Measurements from ENCODE around the gene FGD2. TPM values are rescaled to one million over a fixed set of nuclear protein-coding genes. Genes with fewer than 3 reads are reported as not detected.

FGD2 gene
- total and polyA plus RNA-seq, 2 experiments from 2014 or later, result 0.13 to 0.14 TPM

DNA sequence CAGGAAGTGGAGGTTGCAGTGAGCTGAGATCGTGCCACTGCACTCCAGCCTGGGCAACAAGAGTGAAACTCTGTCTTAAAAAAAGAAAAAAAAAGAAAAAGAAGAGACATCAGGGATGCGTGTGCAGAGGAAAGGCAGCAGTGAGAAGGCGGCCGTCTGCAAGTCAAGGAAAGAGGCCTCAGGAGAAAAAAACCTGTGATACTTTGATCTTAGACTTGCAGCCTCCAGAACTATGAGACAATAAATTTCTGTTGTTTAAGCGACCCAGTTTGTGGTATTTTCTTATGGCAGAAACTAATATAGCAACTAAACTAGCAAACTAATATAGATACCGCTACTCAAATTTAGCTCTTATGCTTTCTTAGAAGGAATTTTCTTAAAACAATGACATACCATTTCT lies 36.1 kb downstream of the FGD2 start:
- H3K27ac ChIP-seq (ENCODE audit: low read depth), result no peak overlapping the region
- H3K4me3 ChIP-seq, result no peak overlapping the region
- no peaks in the 10 kb centered on the region for H3K36me3 ChIP-seq (ENCODE audit: insufficient read depth)
- Mint-ChIP-seq H3K27ac (no peak overlapping the region), H3K9me3 (no peaks in the 10 kb centered on the region; the same call in 2 of the 3 replicates), H3K4me3 (no peak overlapping the region), H3K36me3 (ENCODE audit: low read depth) (no peaks in the 10 kb centered on the region; the same call in 2 of the 3 replicates), H3K4me1 (peaks cover 6% of the 10 kb centered on the region; the same call in 2 of the 3 replicates), H3K27me3 (ENCODE audit: insufficient read depth, low read depth, poor library complexity) (peaks cover 6% of the 10 kb centered on the region)
- 0 out of 2 replicates have a peak, but pooled peaks cover 3% of the 10 kb centered on the region for H3F3A ChIP-seq (replicated peaks; ENCODE audit: low read depth)
- DNase-seq (ENCODE audit: low spot score) (no peak), ATAC-seq (no peak)
- TF ChIP-seq, protein P1, sequence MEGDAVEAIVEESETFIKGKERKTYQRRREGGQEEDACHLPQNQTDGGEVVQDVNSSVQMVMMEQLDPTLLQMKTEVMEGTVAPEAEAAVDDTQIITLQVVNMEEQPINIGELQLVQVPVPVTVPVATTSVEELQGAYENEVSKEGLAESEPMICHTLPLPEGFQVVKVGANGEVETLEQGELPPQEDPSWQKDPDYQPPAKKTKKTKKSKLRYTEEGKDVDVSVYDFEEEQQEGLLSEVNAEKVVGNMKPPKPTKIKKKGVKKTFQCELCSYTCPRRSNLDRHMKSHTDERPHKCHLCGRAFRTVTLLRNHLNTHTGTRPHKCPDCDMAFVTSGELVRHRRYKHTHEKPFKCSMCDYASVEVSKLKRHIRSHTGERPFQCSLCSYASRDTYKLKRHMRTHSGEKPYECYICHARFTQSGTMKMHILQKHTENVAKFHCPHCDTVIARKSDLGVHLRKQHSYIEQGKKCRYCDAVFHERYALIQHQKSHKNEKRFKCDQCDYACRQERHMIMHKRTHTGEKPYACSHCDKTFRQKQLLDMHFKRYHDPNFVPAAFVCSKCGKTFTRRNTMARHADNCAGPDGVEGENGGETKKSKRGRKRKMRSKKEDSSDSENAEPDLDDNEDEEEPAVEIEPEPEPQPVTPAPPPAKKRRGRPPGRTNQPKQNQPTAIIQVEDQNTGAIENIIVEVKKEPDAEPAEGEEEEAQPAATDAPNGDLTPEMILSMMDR (conservative IDR thresholded peaks at IDR 0.05; ENCODE audit: low read depth in 2 of 2), result no peak
- TF ChIP-seq JUNB (IDR thresholded peaks at IDR 0.05; ENCODE audit: unreplicated experiment), result no peak
- no peak for TF ChIP-seq NANOG (IDR thresholded peaks at IDR 0.05; ENCODE audit: borderline replicate concordance)
- no peak for TF ChIP-seq ZNF331 (CRISPR knock-in tag; IDR thresholded peaks at IDR 0.05; ENCODE audit: low read depth)
- no peak for TF ChIP-seq ZNF114 (CRISPR knock-in tag; IDR thresholded peaks at IDR 0.05)
- no peak for TF ChIP-seq EZH2phosphoT487 (IDR thresholded peaks at IDR 0.05; ENCODE audit: unreplicated experiment)
- no peaks in the 10 kb centered on the region for H3K27me3 ChIP-seq (ENCODE audit: insufficient read depth)
- H3K9me2 ChIP-seq (ENCODE audit: insufficient read depth), result peaks cover 6% of the 10 kb centered on the region; the same call in 1 of the 2 replicates
- no peaks in the 10 kb centered on the region for H4K20me1 ChIP-seq (replicated peaks; ENCODE audit: insufficient read depth)
- H3K79me2 ChIP-seq (replicated peaks; ENCODE audit: insufficient read depth), result no peaks in the 10 kb centered on the region
- no peak overlapping the region for H3K4me2 ChIP-seq
- no peak overlapping the region for H2AFZ ChIP-seq
- H3K4me1 ChIP-seq (ENCODE audit: insufficient read depth), result no peaks in the 10 kb centered on the region

DNA sequence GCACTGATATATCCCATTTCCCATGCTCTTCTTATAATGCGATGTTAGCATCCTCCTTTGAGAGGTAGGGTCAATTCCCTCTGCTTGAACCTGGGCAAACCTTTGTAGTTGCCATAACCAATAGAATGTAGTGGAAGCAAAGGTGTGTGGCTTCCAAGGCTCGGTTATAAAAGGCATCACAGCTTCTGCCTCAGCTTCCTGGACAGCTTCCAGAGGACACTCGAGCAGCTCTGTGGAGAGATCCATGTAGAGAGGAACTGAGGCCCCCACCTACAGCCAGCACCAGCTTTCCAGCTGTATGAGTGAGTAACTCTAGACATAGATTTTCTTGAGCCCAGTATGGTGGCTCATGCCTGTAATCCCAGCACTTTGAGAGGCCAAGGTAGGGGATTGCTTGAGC lies 36.7 kb downstream of the FGD2 start:
- no peaks in the 10 kb centered on the region for H3K27me3 ChIP-seq (ENCODE audit: insufficient read depth)
- no peaks in the 10 kb centered on the region for H3K79me2 ChIP-seq (replicated peaks; ENCODE audit: insufficient read depth)
- H3K36me3 ChIP-seq (ENCODE audit: insufficient read depth), result no peaks in the 10 kb centered on the region
- H3K9me2 ChIP-seq (ENCODE audit: insufficient read depth), result peaks cover 6% of the 10 kb centered on the region; the same call in 1 of the 2 replicates
- peaks cover 6% of the 10 kb centered on the region; the same call in 2 of the 3 replicates for H3K4me1 Mint-ChIP-seq
- H3K4me3 Mint-ChIP-seq, result no peak overlapping the region
- no peak overlapping the region for H3K4me2 ChIP-seq
- H3K36me3 Mint-ChIP-seq (ENCODE audit: low read depth), result no peaks in the 10 kb centered on the region; the same call in 2 of the 3 replicates
- no peak overlapping the region for H3K27ac Mint-ChIP-seq
- 0 out of 2 replicates have a peak, but pooled peaks cover 3% of the 10 kb centered on the region for H3F3A ChIP-seq (replicated peaks; ENCODE audit: low read depth)
- H3K27ac ChIP-seq (ENCODE audit: low read depth), result no peak overlapping the region
- DNase-seq (ENCODE audit: low spot score) (no peak), ATAC-seq (no peak)
- no peak overlapping the region for H2AFZ ChIP-seq
- H4K20me1 ChIP-seq (replicated peaks; ENCODE audit: insufficient read depth), result no peaks in the 10 kb centered on the region
- H3K27me3 Mint-ChIP-seq (ENCODE audit: insufficient read depth, low read depth, poor library complexity), result peaks cover 6% of the 10 kb centered on the region
- no peaks in the 10 kb centered on the region for H3K4me1 ChIP-seq (ENCODE audit: insufficient read depth)
- no peaks in the 10 kb centered on the region; the same call in 2 of the 3 replicates for H3K9me3 Mint-ChIP-seq
- no peak overlapping the region for H3K4me3 ChIP-seq
- no peak for TF ChIP-seq ZNF114 (CRISPR knock-in tag; IDR thresholded peaks at IDR 0.05)
- TF ChIP-seq ZNF331 (CRISPR knock-in tag; IDR thresholded peaks at IDR 0.05; ENCODE audit: low read depth), result no peak
- TF ChIP-seq, protein P2, sequence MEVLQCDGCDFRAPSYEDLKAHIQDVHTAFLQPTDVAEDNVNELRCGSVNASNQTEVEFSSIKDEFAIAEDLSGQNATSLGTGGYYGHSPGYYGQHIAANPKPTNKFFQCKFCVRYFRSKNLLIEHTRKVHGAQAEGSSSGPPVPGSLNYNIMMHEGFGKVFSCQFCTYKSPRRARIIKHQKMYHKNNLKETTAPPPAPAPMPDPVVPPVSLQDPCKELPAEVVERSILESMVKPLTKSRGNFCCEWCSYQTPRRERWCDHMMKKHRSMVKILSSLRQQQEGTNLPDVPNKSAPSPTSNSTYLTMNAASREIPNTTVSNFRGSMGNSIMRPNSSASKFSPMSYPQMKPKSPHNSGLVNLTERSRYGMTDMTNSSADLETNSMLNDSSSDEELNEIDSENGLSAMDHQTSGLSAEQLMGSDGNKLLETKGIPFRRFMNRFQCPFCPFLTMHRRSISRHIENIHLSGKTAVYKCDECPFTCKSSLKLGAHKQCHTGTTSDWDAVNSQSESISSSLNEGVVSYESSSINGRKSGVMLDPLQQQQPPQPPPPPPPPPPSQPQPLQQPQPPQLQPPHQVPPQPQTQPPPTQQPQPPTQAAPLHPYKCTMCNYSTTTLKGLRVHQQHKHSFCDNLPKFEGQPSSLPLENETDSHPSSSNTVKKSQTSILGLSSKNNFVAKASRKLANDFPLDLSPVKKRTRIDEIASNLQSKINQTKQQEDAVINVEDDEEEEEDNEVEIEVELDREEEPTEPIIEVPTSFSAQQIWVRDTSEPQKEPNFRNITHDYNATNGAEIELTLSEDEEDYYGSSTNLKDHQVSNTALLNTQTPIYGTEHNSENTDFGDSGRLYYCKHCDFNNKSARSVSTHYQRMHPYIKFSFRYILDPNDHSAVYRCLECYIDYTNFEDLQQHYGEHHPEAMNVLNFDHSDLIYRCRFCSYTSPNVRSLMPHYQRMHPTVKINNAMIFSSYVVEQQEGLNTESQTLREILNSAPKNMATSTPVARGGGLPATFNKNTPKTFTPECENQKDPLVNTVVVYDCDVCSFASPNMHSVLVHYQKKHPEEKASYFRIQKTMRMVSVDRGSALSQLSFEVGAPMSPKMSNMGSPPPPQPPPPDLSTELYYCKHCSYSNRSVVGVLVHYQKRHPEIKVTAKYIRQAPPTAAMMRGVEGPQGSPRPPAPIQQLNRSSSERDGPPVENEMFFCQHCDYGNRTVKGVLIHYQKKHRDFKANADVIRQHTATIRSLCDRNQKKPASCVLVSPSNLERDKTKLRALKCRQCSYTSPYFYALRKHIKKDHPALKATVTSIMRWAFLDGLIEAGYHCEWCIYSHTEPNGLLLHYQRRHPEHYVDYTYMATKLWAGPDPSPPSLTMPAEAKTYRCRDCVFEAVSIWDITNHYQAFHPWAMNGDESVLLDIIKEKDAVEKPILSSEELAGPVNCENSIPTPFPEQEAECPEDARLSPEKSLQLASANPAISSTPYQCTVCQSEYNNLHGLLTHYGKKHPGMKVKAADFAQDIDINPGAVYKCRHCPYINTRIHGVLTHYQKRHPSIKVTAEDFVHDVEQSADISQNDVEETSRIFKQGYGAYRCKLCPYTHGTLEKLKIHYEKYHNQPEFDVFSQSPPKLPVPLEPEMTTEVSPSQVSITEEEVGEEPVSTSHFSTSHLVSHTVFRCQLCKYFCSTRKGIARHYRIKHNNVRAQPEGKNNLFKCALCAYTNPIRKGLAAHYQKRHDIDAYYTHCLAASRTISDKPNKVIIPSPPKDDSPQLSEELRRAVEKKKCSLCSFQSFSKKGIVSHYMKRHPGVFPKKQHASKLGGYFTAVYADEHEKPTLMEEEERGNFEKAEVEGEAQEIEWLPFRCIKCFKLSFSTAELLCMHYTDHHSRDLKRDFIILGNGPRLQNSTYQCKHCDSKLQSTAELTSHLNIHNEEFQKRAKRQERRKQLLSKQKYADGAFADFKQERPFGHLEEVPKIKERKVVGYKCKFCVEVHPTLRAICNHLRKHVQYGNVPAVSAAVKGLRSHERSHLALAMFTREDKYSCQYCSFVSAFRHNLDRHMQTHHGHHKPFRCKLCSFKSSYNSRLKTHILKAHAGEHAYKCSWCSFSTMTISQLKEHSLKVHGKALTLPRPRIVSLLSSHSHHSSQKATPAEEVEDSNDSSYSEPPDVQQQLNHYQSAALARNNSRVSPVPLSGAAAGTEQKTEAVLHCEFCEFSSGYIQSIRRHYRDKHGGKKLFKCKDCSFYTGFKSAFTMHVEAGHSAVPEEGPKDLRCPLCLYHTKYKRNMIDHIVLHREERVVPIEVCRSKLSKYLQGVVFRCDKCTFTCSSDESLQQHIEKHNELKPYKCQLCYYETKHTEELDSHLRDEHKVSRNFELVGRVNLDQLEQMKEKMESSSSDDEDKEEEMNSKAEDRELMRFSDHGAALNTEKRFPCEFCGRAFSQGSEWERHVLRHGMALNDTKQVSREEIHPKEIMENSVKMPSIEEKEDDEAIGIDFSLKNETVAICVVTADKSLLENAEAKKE (CRISPR knock-in tag; IDR thresholded peaks at IDR 0.05), result no peak
- no peak for TF ChIP-seq EZH2 (IDR thresholded peaks at IDR 0.05; ENCODE audit: low read depth, unreplicated experiment)
- TF ChIP-seq, protein P3, sequence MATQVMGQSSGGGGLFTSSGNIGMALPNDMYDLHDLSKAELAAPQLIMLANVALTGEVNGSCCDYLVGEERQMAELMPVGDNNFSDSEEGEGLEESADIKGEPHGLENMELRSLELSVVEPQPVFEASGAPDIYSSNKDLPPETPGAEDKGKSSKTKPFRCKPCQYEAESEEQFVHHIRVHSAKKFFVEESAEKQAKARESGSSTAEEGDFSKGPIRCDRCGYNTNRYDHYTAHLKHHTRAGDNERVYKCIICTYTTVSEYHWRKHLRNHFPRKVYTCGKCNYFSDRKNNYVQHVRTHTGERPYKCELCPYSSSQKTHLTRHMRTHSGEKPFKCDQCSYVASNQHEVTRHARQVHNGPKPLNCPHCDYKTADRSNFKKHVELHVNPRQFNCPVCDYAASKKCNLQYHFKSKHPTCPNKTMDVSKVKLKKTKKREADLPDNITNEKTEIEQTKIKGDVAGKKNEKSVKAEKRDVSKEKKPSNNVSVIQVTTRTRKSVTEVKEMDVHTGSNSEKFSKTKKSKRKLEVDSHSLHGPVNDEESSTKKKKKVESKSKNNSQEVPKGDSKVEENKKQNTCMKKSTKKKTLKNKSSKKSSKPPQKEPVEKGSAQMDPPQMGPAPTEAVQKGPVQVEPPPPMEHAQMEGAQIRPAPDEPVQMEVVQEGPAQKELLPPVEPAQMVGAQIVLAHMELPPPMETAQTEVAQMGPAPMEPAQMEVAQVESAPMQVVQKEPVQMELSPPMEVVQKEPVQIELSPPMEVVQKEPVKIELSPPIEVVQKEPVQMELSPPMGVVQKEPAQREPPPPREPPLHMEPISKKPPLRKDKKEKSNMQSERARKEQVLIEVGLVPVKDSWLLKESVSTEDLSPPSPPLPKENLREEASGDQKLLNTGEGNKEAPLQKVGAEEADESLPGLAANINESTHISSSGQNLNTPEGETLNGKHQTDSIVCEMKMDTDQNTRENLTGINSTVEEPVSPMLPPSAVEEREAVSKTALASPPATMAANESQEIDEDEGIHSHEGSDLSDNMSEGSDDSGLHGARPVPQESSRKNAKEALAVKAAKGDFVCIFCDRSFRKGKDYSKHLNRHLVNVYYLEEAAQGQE (IDR thresholded peaks at IDR 0.05; ENCODE audit: unreplicated experiment), result no peak
- no peak for TF ChIP-seq JUNB (IDR thresholded peaks at IDR 0.05; ENCODE audit: unreplicated experiment)
- no peak for TF ChIP-seq CREB1 (CRISPR knock-in tag; IDR thresholded peaks at IDR 0.05; ENCODE audit: low read depth)
